Gastroesophageal sphincter (tissue), 3 donors: ENCODE measurements around the gene MOV10.

ENCODE experiments used
- EP300 ChIP-seq: sonication (generic); formaldehyde crosslinking; IDR thresholded peaks from one replicate; pipeline ENCODE4 v1.6.1; 2017; ENCODE audit warnings: antibody characterized with exemption, mild to moderate bottlenecking
- POLR2A ChIP-seq, 2 donors: fragments of 450-650 bp; IDR thresholded peaks; one replicate each; pipeline ENCODE4 v1.6.1; 2017; ENCODE audit warnings: antibody characterized with exemption in 2 of 2, mild to moderate bottlenecking in 2 of 2, moderate library complexity in 1 of 2
- POLR2AphosphoS5 ChIP-seq: sonication (generic); formaldehyde crosslinking; IDR thresholded peaks from one replicate; pipeline ENCODE4 v1.6.1; 2017; ENCODE audit warnings: antibody characterized with exemption
- TF ChIP-seq, protein P1 (sequence below), 4 experiments: fragments of 200-600 bp in 2 of 4; fragments of 450-650 bp in 2 of 4; sonication (generic) in 1 of 4; IDR thresholded peaks; one replicate each; pipeline ENCODE4 v1.5.1; 2017 to 2019; ENCODE audit warnings: antibody characterized with exemption in 4 of 4, mild to moderate bottlenecking in 2 of 4, moderate library complexity in 2 of 4

DNA sequence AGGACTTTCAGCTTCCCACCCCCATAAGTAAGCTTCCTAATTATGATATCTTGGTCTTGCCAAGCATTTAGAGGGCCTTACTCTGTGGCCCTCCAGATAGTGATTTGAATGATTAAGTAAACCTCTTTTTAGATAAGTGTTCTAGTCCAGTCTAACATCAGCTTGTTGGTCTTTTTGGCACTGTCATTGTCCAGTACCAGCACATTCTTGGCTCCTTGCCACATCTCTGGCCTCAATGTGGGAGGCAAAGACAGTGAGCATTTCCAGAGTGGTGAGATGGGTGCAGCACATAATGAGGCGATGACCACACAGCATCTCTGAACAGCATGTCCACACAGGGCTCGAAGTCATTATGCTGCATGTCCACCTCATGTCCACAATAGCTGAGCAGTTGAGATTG, 48.8 kb upstream of the MOV10 start:
- TF ChIP-seq, protein P1, sequence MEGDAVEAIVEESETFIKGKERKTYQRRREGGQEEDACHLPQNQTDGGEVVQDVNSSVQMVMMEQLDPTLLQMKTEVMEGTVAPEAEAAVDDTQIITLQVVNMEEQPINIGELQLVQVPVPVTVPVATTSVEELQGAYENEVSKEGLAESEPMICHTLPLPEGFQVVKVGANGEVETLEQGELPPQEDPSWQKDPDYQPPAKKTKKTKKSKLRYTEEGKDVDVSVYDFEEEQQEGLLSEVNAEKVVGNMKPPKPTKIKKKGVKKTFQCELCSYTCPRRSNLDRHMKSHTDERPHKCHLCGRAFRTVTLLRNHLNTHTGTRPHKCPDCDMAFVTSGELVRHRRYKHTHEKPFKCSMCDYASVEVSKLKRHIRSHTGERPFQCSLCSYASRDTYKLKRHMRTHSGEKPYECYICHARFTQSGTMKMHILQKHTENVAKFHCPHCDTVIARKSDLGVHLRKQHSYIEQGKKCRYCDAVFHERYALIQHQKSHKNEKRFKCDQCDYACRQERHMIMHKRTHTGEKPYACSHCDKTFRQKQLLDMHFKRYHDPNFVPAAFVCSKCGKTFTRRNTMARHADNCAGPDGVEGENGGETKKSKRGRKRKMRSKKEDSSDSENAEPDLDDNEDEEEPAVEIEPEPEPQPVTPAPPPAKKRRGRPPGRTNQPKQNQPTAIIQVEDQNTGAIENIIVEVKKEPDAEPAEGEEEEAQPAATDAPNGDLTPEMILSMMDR (IDR thresholded peaks at IDR 0.05) = no peak
- TF ChIP-seq POLR2A (IDR thresholded peaks at IDR 0.05) = no peak
- no peak for TF ChIP-seq POLR2AphosphoS5
- no peak for TF ChIP-seq EP300
